HG03064 (cell line): ENCODE results near the gene ENOX1.

Experiments used
- ATAC-seq: cut with Tn5 transposase; IDR thresholded peaks from one replicate; pipeline ENCODE4 v1.9.1; 2021; ENCODE audit warnings: low read depth; ENCODE audit not compliant: unreplicated experiment

ENOX1 gene

GRCh38 chr13:43785650-43786471 is 911 bp downstream of the ENOX1 start:
- ATAC-seq = no peak

GRCh38 chr13:43785261-43785649 is 1.5 kb downstream of the ENOX1 start:
- ATAC-seq = no peak

- ATAC-seq = no peak
Observed at GRCh38 chr13:43784496-43784895, 2.3 kb downstream of the ENOX1 start.

DNA sequence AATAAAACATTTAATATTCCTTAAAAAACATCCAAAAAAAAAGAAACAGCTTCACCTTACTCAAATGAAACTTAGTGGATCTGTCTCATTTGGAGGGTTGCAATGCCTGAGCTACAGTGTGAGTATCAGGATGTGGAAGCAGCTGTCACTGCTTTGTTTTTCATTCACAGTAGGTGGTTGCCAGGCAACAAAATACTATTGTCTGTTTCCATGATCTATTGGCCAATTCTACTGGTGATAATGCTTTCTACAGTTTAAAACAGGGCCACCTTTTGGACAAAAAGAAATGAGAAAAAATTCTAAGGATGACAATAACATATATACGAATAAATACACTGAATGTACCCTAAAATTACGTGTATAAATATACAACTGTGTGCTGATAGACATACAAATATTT is 3.0 kb downstream of the ENOX1 start:
- no peak for ATAC-seq

- ATAC-seq = no peak
Observed at GRCh38 chr13:43782686-43783085, 4.1 kb downstream of the ENOX1 start.

DNA sequence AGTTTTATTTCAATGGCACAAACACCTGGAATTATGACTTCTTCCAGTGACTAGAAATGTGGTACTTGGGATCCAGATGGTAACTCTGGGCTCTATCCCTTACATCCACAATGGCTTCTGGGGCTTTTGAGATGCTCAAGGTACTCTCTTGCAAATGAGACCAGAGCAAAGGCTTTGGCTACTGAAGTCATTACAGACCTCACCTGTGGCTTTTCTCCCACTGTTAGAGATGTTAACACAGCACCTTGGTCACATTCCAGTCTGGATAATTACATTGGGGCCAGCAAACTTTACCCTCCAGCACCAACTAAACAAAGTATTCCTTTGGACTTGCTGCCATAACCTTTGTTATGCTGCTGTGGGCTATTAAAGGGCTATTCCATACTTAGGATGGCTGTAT is 6.1 kb downstream of the ENOX1 start:
- ATAC-seq = no peak

- no peak for ATAC-seq
Observed at GRCh38 chr13:43776501-43777079, 10.2 kb downstream of the ENOX1 start.

- no peak for ATAC-seq
Observed at GRCh38 chr13:43776006-43776405, 10.8 kb downstream of the ENOX1 start.

DNA sequence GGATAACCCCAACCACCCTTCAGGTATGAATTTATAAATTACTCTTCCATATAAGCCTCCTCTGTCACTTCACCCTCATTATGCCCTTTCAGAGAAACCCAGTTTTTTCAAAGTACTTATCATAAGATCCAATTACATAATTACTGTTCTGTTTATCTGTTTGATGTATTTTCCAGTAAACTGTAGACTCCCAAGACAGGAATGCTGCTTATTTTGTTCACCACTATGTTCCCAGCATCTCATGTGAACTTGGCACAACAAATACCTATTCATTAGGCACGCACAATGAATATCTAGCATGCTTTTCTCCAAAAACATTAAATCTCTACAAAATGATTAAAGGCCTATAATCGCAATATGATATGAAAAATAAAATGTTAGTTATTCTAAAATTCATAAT is 13.2 kb downstream of the ENOX1 start:
- ATAC-seq = no peak

DNA sequence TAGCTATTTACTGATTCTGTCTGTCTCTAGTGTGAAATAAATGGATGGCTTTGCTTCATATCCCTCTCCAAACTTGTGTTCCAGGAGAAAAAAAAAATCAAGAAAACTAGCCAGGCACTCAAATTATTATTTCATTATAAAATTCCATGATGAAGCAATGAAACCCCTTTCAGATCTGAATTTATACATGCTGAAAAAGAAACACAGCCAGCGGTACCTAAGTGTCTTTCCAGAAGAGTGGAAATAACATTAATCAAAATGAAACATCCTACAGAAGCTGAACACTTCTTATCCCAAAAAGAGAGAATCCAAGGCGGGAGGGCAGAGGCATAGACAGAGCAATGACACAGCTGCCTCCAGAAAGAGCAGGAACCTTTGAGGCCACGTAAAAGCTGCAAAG is 15.9 kb downstream of the ENOX1 start:
- no peak for ATAC-seq

- no peak for ATAC-seq
Observed at GRCh38 chr13:43769529-43769928, 17.2 kb downstream of the ENOX1 start.

GRCh38 chr13:43767341-43767931 is 19.3 kb downstream of the ENOX1 start:
- no peak for ATAC-seq

- no peak for ATAC-seq
Observed at GRCh38 chr13:43766725-43767124, 20.0 kb downstream of the ENOX1 start.

GRCh38 chr13:43764349-43764748 is 22.4 kb downstream of the ENOX1 start:
- ATAC-seq = no peak

DNA sequence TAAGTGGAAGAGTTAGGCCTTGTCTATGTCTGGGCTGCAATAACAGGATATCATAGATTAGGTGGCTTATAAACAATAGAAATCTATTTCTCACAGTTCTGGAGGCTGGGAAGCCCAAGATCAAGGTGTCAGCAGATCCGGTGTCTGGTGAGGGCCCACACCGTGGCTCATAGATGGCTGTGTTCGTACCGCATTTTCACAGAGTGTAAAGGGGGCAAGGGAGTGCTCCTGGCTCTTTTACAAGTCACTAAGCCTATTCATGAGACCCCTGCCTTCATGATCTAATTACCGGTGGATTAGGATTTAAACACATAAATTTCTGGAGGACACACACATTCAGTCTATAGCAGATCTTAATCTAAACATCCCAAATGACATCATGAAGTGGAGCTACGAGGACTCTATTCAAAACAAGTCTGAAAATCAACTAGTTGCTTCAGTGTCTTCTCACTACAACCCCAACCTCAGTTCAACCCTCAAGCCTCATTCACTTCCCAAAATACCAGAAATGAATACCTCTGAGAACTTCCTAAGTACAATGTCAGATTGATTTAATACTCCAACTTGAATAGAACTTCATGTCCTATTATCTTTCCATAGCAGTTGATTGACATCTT is 23.5 kb downstream of the ENOX1 start:
- ATAC-seq = no peak

GRCh38 chr13:43761616-43762315 is 25.0 kb downstream of the ENOX1 start:
- ATAC-seq = no peak

DNA sequence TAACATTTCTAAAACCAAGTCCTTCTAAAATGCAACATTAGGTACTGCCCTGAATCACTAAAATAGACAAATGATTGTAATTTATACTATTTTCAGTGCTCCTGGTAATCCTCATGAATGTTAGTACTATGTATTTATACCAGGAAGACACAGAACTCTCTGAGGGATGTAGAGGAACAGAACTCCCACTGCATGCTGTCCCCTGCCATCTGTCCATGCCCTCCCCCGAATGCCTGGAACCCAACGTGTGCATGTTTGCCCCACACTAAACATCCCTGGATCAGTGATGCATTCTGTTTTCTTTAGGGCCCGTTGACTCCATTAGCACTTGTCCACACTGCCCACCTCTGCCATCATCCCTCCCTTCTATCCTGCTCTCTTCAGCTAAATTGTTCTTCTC is 26.5 kb downstream of the ENOX1 start:
- ATAC-seq = no peak

GRCh38 chr13:43758834-43759233 is 27.9 kb downstream of the ENOX1 start:
- no peak for ATAC-seq

GRCh38 chr13:43757266-43757665 is 29.5 kb downstream of the ENOX1 start:
- no peak for ATAC-seq

- no peak for ATAC-seq
Observed at GRCh38 chr13:43755844-43756243, 30.9 kb downstream of the ENOX1 start.

DNA sequence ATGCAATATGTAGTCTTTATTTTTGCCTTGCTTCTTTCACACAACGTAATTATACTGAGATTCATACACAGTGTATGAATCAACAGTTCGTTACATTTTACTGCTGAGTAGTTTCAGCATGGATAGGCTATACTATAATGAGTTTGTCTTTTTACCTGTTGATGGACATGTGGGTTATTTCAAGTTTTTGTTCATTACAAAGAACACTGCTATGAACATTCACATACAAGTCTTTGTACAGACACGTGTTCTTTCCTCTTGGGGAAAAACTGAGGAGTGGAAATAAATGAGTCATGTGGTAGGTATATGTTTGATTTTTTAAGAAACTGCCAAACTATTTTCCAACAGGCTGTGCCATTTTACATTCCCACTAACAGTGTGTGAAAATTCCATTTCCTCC is 35.1 kb downstream of the ENOX1 start:
- no peak for ATAC-seq
